HepG2 (cell line): ENCODE measurements around the gene WDR81. TPM values are rescaled to one million over a fixed set of nuclear protein-coding genes. Genes with fewer than 3 reads are reported as not detected.

Source experiments
- CTCF ChIP-seq: sonication (generic); formaldehyde crosslinking; IDR thresholded peaks from 2 replicates; pipeline ENCODE4 v1.5.0; 2020; ENCODE audit warnings: mild to moderate bottlenecking, missing genetic modification reagents, moderate library complexity
- FOXA1 ChIP-seq, 2 experiments: fragments of 450-650 bp in 1 of 2; sonication (generic) in 1 of 2; formaldehyde crosslinking in 1 of 2; IDR thresholded peaks; 2 replicates each; pipeline versions ENCODE4 v1.4.0 to v1.6.1; 2016 to 2020; ENCODE audit warnings: missing genetic modification reagents in 1 of 2
- HCFC1 ChIP-seq: fragments of 150-350 bp; IDR thresholded peaks from 2 replicates; pipeline ENCODE4 v1.6.1; 2014; ENCODE audit warnings: low read depth, low read length
- MEIS1 ChIP-seq: sonication (generic); formaldehyde crosslinking; IDR thresholded peaks from 2 replicates; pipeline ENCODE4 v1.9.0; 2021; ENCODE audit warnings: mild to moderate bottlenecking, missing genetic modification reagents, moderate library complexity, borderline replicate concordance
- POLR2AphosphoS5 ChIP-seq: IDR thresholded peaks from 2 replicates; pipeline ENCODE4 v1.6.1; 2012; ENCODE audit warnings: low read depth, low read length
- RBFOX2 ChIP-seq: fragments of 200-400 bp; formaldehyde crosslinking; IDR thresholded peaks from 2 replicates; pipeline ENCODE4 v1.6.1; 2017; ENCODE audit warnings: low read depth, mild to moderate bottlenecking, low read length
- SOX6 ChIP-seq, 2 experiments: fragments of 450-650 bp in 1 of 2; sonication (generic) in 1 of 2; formaldehyde crosslinking in 1 of 2; IDR thresholded peaks; 2 replicates each; pipeline versions ENCODE4 v1.4.0 to v1.6.1; 2017 to 2020; ENCODE audit warnings: antibody characterized with exemption in 1 of 2, mild to moderate bottlenecking in 1 of 2, missing genetic modification reagents in 1 of 2
- ZBED4 ChIP-seq: sonication (generic); formaldehyde crosslinking; IDR thresholded peaks from 2 replicates; pipeline ENCODE4 v1.4.0; 2020; ENCODE audit warnings: missing genetic modification reagents, borderline replicate concordance
- ZNF274 ChIP-seq: sonication (generic); formaldehyde crosslinking; IDR thresholded peaks from 2 replicates; pipeline ENCODE4 v1.5.1; 2020; ENCODE audit warnings: mild to moderate bottlenecking, missing genetic modification reagents
- ZNF510 ChIP-seq: sonication (generic); formaldehyde crosslinking; IDR thresholded peaks from 2 replicates; pipeline ENCODE4 v1.4.0; 2020; ENCODE audit warnings: low read depth, mild to moderate bottlenecking, missing genetic modification reagents
- ZNF878 ChIP-seq: sonication (generic); formaldehyde crosslinking; IDR thresholded peaks from 2 replicates; pipeline ENCODE4 v1.8.1; 2023; ENCODE audit warnings: mild to moderate bottlenecking, missing genetic modification reagents, moderate library complexity
- polyA plus RNA-seq, 8 experiments: library from polyadenylated mRNA; depleted of rRNA in 3 of 8; stranded (reverse) in 7 of 8; unstranded in 1 of 8; fragments of >200 nt; fragmentation: Illumina TruSeq in 4 of 8; extraction: Trizol in 4 of 8; gene quantifications; 2 replicates each; pipeline versions ENCODE4 v1.2.1 to v1.2.3, GENCODE V29; 2011 to 2016; ENCODE audit warnings: low read depth in 4 of 8, missing spikeins in 1 of 8, mixed read lengths in 1 of 8; ENCODE audit not compliant: insufficient read depth in 1 of 8
- total RNA-seq, 5 experiments: library from RNA; depleted of rRNA; stranded (reverse); fragments of >200 nt; fragmentation: Illumina TruSeq; extraction: Trizol; gene quantifications; 2 replicates each; pipeline ENCODE4 v1.2.3, GENCODE V29; 2016; ENCODE audit warnings: low read depth in 1 of 5
- TF ChIP-seq, protein P1 (sequence below): sonication (generic); formaldehyde crosslinking; IDR thresholded peaks from 2 replicates; pipeline ENCODE4 v1.5.0; 2020; ENCODE audit warnings: missing genetic modification reagents

WDR81 gene
- total and polyA plus RNA-seq, 2 of the 13 experiments (the other 11 are each of a cell fraction or from before 2014, with no cell fraction given) = 9.1 to 16.7 TPM

- no peak for TF ChIP-seq ZBED4 (CRISPR knock-in tag)
- no peak for TF ChIP-seq POLR2AphosphoS5
- 0 out of 2 replicates have a peak, but pooled peaks have one; percentile 27 for TF ChIP-seq ZNF510 (CRISPR knock-in tag)
- TF ChIP-seq, protein P1, sequence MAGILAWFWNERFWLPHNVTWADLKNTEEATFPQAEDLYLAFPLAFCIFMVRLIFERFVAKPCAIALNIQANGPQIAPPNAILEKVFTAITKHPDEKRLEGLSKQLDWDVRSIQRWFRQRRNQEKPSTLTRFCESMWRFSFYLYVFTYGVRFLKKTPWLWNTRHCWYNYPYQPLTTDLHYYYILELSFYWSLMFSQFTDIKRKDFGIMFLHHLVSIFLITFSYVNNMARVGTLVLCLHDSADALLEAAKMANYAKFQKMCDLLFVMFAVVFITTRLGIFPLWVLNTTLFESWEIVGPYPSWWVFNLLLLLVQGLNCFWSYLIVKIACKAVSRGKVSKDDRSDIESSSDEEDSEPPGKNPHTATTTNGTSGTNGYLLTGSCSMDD (CRISPR knock-in tag) = no peak
- TF ChIP-seq CTCF = peak; percentile 11; the same call in 1 of the 2 replicates
- TF ChIP-seq SOX6 (IDR thresholded peaks at IDR 0.05) = no peak
- TF ChIP-seq SOX6 (CRISPR knock-in tag; IDR thresholded peaks at IDR 0.05) = no peak
- TF ChIP-seq ZNF274 = peak; percentile 71; the same call in 1 of the 2 replicates
- TF ChIP-seq FOXA1 (IDR thresholded peaks at IDR 0.05) = no peak
- no peak for TF ChIP-seq FOXA1 (CRISPR knock-in tag; IDR thresholded peaks at IDR 0.05)
- peak; percentile 92 for TF ChIP-seq RBFOX2
- TF ChIP-seq MEIS1 = peak; percentile 37; the same call in 1 of the 2 replicates
- no peak for TF ChIP-seq ZNF878
- no peak for TF ChIP-seq HCFC1
Measured at GRCh38 chr17:1735834-1736347, 11.4 kb downstream of the WDR81 start (continued).
